Measurements from ENCODE around the gene TRMT13.

TRMT13 gene

DNA sequence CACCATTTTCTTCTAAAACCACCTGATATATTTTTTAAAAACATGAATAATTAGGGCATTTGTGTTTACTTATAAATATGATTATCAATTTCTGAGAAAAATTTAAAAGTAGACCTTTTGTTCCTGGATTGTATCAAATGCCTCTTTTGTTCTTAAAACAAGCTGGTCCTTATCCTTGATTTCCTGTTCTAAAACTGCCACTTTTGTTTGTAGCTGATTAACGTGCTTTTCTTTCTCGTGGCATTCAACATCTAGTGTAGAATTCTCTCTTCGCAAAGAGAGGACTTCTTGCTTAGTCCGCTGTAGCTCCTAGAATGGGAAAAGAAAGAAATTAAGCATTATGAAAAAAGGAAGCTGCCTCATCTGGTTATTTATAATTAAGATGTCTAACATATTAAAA, 25.3 kb upstream of the TRMT13 start:
- H2AFZ ChIP-seq (ENCODE audit: low read length): no peak overlapping the region
- no peaks in the 10 kb centered on the region for H3K9me3 ChIP-seq (ENCODE audit: low read length)
- H4K20me1 ChIP-seq (ENCODE audit: insufficient read depth, low read length): no peaks in the 10 kb centered on the region
- no peaks in the 10 kb centered on the region for H3F3A ChIP-seq (ENCODE audit: insufficient read depth, low read length)
- H3K27me3 ChIP-seq (ENCODE audit: insufficient read depth, low read length): no peaks in the 10 kb centered on the region
- TF ChIP-seq, protein P1, sequence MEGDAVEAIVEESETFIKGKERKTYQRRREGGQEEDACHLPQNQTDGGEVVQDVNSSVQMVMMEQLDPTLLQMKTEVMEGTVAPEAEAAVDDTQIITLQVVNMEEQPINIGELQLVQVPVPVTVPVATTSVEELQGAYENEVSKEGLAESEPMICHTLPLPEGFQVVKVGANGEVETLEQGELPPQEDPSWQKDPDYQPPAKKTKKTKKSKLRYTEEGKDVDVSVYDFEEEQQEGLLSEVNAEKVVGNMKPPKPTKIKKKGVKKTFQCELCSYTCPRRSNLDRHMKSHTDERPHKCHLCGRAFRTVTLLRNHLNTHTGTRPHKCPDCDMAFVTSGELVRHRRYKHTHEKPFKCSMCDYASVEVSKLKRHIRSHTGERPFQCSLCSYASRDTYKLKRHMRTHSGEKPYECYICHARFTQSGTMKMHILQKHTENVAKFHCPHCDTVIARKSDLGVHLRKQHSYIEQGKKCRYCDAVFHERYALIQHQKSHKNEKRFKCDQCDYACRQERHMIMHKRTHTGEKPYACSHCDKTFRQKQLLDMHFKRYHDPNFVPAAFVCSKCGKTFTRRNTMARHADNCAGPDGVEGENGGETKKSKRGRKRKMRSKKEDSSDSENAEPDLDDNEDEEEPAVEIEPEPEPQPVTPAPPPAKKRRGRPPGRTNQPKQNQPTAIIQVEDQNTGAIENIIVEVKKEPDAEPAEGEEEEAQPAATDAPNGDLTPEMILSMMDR (IDR thresholded peaks at IDR 0.05; ENCODE audit: low read length): no peak
- no peak for TF ChIP-seq EZH2 (IDR thresholded peaks at IDR 0.05; ENCODE audit: borderline replicate concordance, low read length)
- H3K9ac ChIP-seq (ENCODE audit: low read length): no peak overlapping the region
- no peaks in the 10 kb centered on the region for H3K79me2 ChIP-seq (ENCODE audit: insufficient read depth, low read length)
- no peak overlapping the region for H3K4me2 ChIP-seq (ENCODE audit: low read length)
- no peaks in the 10 kb centered on the region for H3K9me2 ChIP-seq (ENCODE audit: low read depth, low read length)
- no peaks in the 10 kb centered on the region for H3K4me1 ChIP-seq (ENCODE audit: insufficient read depth, low read length, severe bottlenecking)
- H3K36me3 ChIP-seq (ENCODE audit: insufficient read depth, low read length): peaks cover 64% of the 10 kb centered on the region
- no peak overlapping the region for H3K27ac ChIP-seq (ENCODE audit: low read depth, low read length, poor library complexity, severe bottlenecking)
- H3K4me3 ChIP-seq (ENCODE audit: low read depth, low read length, poor library complexity, severe bottlenecking): no peak overlapping the region

DNA sequence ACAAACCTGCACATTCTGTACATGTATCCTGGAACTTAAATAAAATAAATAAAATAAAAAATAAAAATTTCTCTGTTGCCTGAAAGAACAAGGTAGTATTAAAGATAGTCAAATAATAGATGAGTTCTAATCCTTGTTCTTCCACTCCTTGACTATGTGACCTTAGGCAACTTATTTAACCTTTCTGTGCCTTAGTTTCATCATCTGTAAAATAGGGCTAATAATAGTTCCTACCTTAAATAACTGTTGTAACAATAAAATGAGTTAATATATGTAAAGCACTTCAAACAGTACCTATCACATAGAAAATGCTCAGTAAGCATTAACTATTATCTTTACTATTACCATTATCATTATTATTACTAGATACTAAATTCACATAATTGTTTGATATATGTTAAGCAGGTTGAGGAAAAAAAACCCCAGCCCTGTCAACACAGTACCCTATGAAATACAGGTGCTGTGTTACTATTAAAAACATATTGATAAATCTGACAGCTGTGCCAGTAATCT, 23.4 kb upstream of the TRMT13 start:
- TF ChIP-seq EZH2 (IDR thresholded peaks at IDR 0.05; ENCODE audit: borderline replicate concordance, low read length): no peak
- TF ChIP-seq, protein P1 (IDR thresholded peaks at IDR 0.05; ENCODE audit: low read length): no peak
- H4K20me1 ChIP-seq (ENCODE audit: insufficient read depth, low read length): no peaks in the 10 kb centered on the region
- H2AFZ ChIP-seq (ENCODE audit: low read length): no peak overlapping the region
- no peaks in the 10 kb centered on the region for H3K9me2 ChIP-seq (ENCODE audit: low read depth, low read length)
- H3K4me1 ChIP-seq (ENCODE audit: insufficient read depth, low read length, severe bottlenecking): no peaks in the 10 kb centered on the region
- H3K9ac ChIP-seq (ENCODE audit: low read length): no peak overlapping the region
- no peaks in the 10 kb centered on the region for H3K79me2 ChIP-seq (ENCODE audit: insufficient read depth, low read length)
- no peaks in the 10 kb centered on the region for H3F3A ChIP-seq (ENCODE audit: insufficient read depth, low read length)
- no peak overlapping the region for H3K4me2 ChIP-seq (ENCODE audit: low read length)
- H3K27ac ChIP-seq (ENCODE audit: low read depth, low read length, poor library complexity, severe bottlenecking): no peak overlapping the region
- H3K4me3 ChIP-seq (ENCODE audit: low read depth, low read length, poor library complexity, severe bottlenecking): no peak overlapping the region
- H3K36me3 ChIP-seq (ENCODE audit: insufficient read depth, low read length): peaks cover 55% of the 10 kb centered on the region
- no peaks in the 10 kb centered on the region for H3K27me3 ChIP-seq (ENCODE audit: insufficient read depth, low read length)
- no peaks in the 10 kb centered on the region for H3K9me3 ChIP-seq (ENCODE audit: low read length)

DNA sequence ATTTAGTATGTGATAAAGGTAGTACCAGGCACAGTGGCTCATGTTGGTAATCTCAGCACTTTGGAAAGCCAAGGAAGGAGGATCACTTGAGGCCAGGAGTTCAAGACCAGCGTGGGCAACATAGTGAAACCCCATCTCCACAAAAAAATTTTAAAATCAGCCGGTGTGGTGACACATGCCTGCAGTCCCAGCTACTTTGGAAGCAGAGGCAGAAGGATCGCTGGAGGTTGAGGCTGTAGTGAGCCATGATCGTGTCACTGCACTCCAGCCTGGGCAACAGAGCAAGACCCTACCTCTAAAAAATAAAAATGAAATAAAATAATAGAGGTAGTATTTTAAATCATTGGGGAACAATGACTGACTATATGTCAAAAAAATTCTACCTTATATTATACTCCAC, 17.4 kb upstream of the TRMT13 start:
- Histone ChIP-seq H3K9me2 (ENCODE audit: low read depth, low read length) (no peaks in the 10 kb centered on the region), H3K27me3 (ENCODE audit: insufficient read depth, low read length) (no peaks in the 10 kb centered on the region), H3K27ac (ENCODE audit: low read depth, low read length, poor library complexity, severe bottlenecking) (no peak overlapping the region), H3K4me2 (ENCODE audit: low read length) (no peak overlapping the region), H4K20me1 (ENCODE audit: insufficient read depth, low read length) (no peaks in the 10 kb centered on the region), H3F3A (ENCODE audit: insufficient read depth, low read length) (no peaks in the 10 kb centered on the region), H2AFZ (ENCODE audit: low read length) (no peak overlapping the region), H3K4me1 (ENCODE audit: insufficient read depth, low read length, severe bottlenecking) (no peaks in the 10 kb centered on the region), H3K79me2 (ENCODE audit: insufficient read depth, low read length) (no peaks in the 10 kb centered on the region), H3K9me3 (ENCODE audit: low read length) (no peaks in the 10 kb centered on the region), H3K36me3 (ENCODE audit: insufficient read depth, low read length) (peaks cover 66% of the 10 kb centered on the region), H3K9ac (ENCODE audit: low read length) (no peak overlapping the region), H3K4me3 (ENCODE audit: low read depth, low read length, poor library complexity, severe bottlenecking) (no peak overlapping the region)
- TF ChIP-seq EZH2 (IDR thresholded peaks at IDR 0.05; ENCODE audit: borderline replicate concordance, low read length): no peak
- TF ChIP-seq, protein P1 (IDR thresholded peaks at IDR 0.05; ENCODE audit: low read length): no peak

Data from OCI-LY1 (cell line).